ENCODE results near the gene G0S2. TPM values are rescaled to one million over a fixed set of nuclear protein-coding genes. Genes with fewer than 3 reads are reported as not detected.

G0S2 gene
- polyA plus RNA-seq, 1 of the 3 experiments (the other 2 are of a cell fraction): 43.2 TPM

DNA sequence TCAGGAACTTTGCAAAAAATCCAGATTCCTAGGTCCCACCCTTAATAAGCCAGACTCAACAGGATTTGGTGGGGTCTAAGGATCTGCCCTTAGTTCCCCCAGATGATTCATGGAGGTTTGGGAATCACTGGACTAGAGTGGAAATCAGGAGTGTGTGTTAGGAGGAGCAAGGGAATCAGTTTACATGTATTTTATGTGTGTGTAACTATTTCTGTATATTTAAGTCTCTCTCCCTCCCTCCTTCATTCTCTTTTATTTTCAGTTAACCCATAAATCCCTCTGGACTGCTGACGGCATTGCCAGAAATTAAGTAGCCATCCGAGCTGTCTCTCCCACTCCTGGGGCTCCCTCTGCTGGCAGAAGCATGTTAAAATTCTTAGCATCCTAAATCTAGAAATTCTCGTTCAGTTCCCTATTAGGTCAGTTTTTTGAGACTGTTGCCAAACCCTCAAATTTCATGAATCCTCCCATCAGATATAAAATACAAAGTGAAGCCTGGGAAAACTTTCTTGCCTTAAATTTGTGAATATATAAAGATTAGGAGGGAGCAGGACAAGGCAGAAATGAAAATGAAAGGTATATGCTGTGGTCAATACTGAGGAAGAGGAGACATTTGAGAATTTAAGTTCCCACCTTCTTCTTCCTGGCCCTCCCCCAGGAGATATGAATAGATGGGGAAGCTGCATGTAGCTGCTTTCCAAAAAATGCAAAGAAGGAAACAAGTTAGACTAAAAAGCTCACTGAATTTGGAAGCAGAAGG, 17.7 kb downstream of the G0S2 start:
- POLR2A ChIA-PET: no interaction called here
- CTCF ChIA-PET: interaction anchor here (0.8 to 5.9 kb wide), 37 partner anchors 10 to 132 kb away, joined by 3 to 42 read pairs (median 5); partner anchors contain the start of genes CAMK1G and G0S2
- Histone ChIP-seq H3F3A (replicated peaks; ENCODE audit: insufficient read depth) (peaks cover 22% of the 10 kb centered on the region), H3K4me3 (ENCODE audit: low read depth in 2 of 2, low read length in 1 of 2) (no peak overlapping the region; a peak in 1 of 4 replicates), H3K9me3 (no peaks in the 10 kb centered on the region), H3K9ac (peak overlapping the region; percentile 25; the same call in 1 of the 2 replicates), H4K20me1 (ENCODE audit: insufficient read depth) (no peaks in the 10 kb centered on the region), H3K79me2 (ENCODE audit: insufficient read depth) (no peaks in the 10 kb centered on the region), H3K36me3 (replicated peaks in 1 of 2; ENCODE audit: control insufficient read depth in 1 of 2, insufficient read depth in 2 of 2, low read length in 1 of 2) (no peaks in the 10 kb centered on the region), H3K9me2 (no peaks in the 10 kb centered on the region), H3K4me1 (ENCODE audit: control insufficient read depth in 1 of 2, insufficient read depth in 2 of 2, low read depth in 1 of 2, low read length in 1 of 2) (peaks cover 4 to 27% of the 10 kb centered on the region in 2 experiments), H2AFZ (ENCODE audit: low read depth) (peak overlapping the region; percentile 88), H3K4me2 (peak overlapping the region; percentile 1; the same call in 1 of the 2 replicates), H3K27ac (ENCODE audit: low read depth in 2 of 2, low read length in 1 of 2) (peak overlapping the region; percentile 64; a peak in 3 of 4 replicates), H3K27me3 (ENCODE audit: insufficient read depth) (no peaks in the 10 kb centered on the region)
- TF ChIP-seq RFX5 (IDR thresholded peaks at IDR 0.05; ENCODE audit: low read length) (no peak), MEF2A (IDR thresholded peaks at IDR 0.05; ENCODE audit: borderline replicate concordance, low read depth) (0 out of 2 replicates have a peak, but pooled peaks have one; percentile 6), FOSL2 (IDR thresholded peaks at IDR 0.05; ENCODE audit: borderline replicate concordance, low read depth) (peak; percentile 26; the same call in 1 of the 2 replicates), RXRA (IDR thresholded peaks at IDR 0.05; ENCODE audit: borderline replicate concordance, low read depth) (no peak), TAF1 (IDR thresholded peaks at IDR 0.05; ENCODE audit: borderline replicate concordance, low read depth, low read length) (no peak), NFIC (IDR thresholded peaks at IDR 0.05; ENCODE audit: borderline replicate concordance) (peak; percentile 4; the same call in 1 of the 2 replicates), FOXM1 (IDR thresholded peaks at IDR 0.05; ENCODE audit: low read depth) (no peak), SMC3 (IDR thresholded peaks at IDR 0.05; ENCODE audit: low read depth, low read length) (peak; percentile 94), NRF1 (IDR thresholded peaks at IDR 0.05; ENCODE audit: low read depth, low read length) (0 out of 2 replicates have a peak, but pooled peaks have one; percentile 21), RAD21 (IDR thresholded peaks at IDR 0.05; ENCODE audit: low read length) (peak; percentile 97), EP300 (IDR thresholded peaks at IDR 0.05; ENCODE audit: borderline replicate concordance in 1 of 2, low read depth in 1 of 2, low read length in 1 of 2) (no peak), YY1 (IDR thresholded peaks at IDR 0.05; ENCODE audit: low read depth) (no peak), JUND (IDR thresholded peaks at IDR 0.05) (no peak), CHD2 (IDR thresholded peaks at IDR 0.05; ENCODE audit: low read length, partially characterized antibody) (peak; percentile 24)
- TF ChIP-seq, protein P1, sequence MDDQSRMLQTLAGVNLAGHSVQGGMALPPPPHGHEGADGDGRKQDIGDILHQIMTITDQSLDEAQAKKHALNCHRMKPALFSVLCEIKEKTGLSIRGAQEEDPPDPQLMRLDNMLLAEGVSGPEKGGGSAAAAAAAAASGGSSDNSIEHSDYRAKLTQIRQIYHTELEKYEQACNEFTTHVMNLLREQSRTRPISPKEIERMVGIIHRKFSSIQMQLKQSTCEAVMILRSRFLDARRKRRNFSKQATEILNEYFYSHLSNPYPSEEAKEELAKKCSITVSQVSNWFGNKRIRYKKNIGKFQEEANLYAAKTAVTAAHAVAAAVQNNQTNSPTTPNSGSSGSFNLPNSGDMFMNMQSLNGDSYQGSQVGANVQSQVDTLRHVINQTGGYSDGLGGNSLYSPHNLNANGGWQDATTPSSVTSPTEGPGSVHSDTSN (IDR thresholded peaks at IDR 0.05): peak; percentile 55; the same call in 1 of the 2 replicates
- TF ChIP-seq, protein P2, sequence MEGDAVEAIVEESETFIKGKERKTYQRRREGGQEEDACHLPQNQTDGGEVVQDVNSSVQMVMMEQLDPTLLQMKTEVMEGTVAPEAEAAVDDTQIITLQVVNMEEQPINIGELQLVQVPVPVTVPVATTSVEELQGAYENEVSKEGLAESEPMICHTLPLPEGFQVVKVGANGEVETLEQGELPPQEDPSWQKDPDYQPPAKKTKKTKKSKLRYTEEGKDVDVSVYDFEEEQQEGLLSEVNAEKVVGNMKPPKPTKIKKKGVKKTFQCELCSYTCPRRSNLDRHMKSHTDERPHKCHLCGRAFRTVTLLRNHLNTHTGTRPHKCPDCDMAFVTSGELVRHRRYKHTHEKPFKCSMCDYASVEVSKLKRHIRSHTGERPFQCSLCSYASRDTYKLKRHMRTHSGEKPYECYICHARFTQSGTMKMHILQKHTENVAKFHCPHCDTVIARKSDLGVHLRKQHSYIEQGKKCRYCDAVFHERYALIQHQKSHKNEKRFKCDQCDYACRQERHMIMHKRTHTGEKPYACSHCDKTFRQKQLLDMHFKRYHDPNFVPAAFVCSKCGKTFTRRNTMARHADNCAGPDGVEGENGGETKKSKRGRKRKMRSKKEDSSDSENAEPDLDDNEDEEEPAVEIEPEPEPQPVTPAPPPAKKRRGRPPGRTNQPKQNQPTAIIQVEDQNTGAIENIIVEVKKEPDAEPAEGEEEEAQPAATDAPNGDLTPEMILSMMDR (IDR thresholded peaks at IDR 0.05): peak; percentile 97
- TF ChIP-seq, protein P3, sequence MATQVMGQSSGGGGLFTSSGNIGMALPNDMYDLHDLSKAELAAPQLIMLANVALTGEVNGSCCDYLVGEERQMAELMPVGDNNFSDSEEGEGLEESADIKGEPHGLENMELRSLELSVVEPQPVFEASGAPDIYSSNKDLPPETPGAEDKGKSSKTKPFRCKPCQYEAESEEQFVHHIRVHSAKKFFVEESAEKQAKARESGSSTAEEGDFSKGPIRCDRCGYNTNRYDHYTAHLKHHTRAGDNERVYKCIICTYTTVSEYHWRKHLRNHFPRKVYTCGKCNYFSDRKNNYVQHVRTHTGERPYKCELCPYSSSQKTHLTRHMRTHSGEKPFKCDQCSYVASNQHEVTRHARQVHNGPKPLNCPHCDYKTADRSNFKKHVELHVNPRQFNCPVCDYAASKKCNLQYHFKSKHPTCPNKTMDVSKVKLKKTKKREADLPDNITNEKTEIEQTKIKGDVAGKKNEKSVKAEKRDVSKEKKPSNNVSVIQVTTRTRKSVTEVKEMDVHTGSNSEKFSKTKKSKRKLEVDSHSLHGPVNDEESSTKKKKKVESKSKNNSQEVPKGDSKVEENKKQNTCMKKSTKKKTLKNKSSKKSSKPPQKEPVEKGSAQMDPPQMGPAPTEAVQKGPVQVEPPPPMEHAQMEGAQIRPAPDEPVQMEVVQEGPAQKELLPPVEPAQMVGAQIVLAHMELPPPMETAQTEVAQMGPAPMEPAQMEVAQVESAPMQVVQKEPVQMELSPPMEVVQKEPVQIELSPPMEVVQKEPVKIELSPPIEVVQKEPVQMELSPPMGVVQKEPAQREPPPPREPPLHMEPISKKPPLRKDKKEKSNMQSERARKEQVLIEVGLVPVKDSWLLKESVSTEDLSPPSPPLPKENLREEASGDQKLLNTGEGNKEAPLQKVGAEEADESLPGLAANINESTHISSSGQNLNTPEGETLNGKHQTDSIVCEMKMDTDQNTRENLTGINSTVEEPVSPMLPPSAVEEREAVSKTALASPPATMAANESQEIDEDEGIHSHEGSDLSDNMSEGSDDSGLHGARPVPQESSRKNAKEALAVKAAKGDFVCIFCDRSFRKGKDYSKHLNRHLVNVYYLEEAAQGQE (IDR thresholded peaks at IDR 0.05; ENCODE audit: low read depth, low read length): no peak
- TF ChIP-seq, protein P4, sequence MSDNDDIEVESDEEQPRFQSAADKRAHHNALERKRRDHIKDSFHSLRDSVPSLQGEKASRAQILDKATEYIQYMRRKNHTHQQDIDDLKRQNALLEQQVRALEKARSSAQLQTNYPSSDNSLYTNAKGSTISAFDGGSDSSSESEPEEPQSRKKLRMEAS (IDR thresholded peaks at IDR 0.05; ENCODE audit: low read depth): no peak
- TF ChIP-seq, protein P5, sequence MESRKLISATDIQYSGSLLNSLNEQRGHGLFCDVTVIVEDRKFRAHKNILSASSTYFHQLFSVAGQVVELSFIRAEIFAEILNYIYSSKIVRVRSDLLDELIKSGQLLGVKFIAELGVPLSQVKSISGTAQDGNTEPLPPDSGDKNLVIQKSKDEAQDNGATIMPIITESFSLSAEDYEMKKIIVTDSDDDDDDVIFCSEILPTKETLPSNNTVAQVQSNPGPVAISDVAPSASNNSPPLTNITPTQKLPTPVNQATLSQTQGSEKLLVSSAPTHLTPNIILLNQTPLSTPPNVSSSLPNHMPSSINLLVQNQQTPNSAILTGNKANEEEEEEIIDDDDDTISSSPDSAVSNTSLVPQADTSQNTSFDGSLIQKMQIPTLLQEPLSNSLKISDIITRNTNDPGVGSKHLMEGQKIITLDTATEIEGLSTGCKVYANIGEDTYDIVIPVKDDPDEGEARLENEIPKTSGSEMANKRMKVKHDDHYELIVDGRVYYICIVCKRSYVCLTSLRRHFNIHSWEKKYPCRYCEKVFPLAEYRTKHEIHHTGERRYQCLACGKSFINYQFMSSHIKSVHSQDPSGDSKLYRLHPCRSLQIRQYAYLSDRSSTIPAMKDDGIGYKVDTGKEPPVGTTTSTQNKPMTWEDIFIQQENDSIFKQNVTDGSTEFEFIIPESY (IDR thresholded peaks at IDR 0.05; ENCODE audit: borderline replicate concordance, low read depth): no peak
- DNase-seq: peak; percentile 61
- WGBS (ENCODE audit: low lambda C conversion rate): 2% methylated on average over 3 of the region's 3 CpGs

All from SK-N-SH (cell line).